ENCODE data around the gene TBC1D22A. TPM values are rescaled to one million over a fixed set of nuclear protein-coding genes. Genes with fewer than 3 reads are reported as not detected.

TBC1D22A gene
- total and polyA plus RNA-seq, 2 donors (not counting 3 experiments of a cell fraction or from before 2014, with no cell fraction given) = 26.1 to 32.4 TPM

GRCh38 chr22:46813816-46814597 lies 51.6 kb downstream of the TBC1D22A start:
- Histone ChIP-seq H3K9ac (replicated peaks; ENCODE audit: extremely low read depth, insufficient read depth, low read length) (no peak overlapping the region), H3K4me1 (ENCODE audit: control insufficient read depth, extremely low read depth, insufficient read depth, low read length) (peaks cover 24% of the 10 kb centered on the region), H3K79me2 (ENCODE audit: control insufficient read depth, insufficient read depth, low read length) (peaks cover 17% of the 10 kb centered on the region), H3K9me3 (replicated peaks; ENCODE audit: control insufficient read depth, insufficient read depth, low read length) (no peaks in the 10 kb centered on the region), H3K27me3 (ENCODE audit: control insufficient read depth in 2 of 2, insufficient read depth in 2 of 2, low read length in 2 of 2) (no peaks in the 10 kb centered on the region), H3K4me2 (ENCODE audit: insufficient read depth, low read length) (no peak overlapping the region), H3K9me1 (replicated peaks; ENCODE audit: control insufficient read depth, extremely low read depth, insufficient read depth, low read length) (no peaks in the 10 kb centered on the region), H3K36me3 (ENCODE audit: control insufficient read depth in 2 of 2, extremely low read depth in 1 of 2, insufficient read depth in 2 of 2, low read length in 2 of 2) (no peaks in the 10 kb centered on the region), H3K4me3 (replicated peaks in 1 of 3; ENCODE audit: insufficient read depth in 1 of 3, low read depth in 1 of 3, low read length in 3 of 3) (no peak overlapping the region), H4K20me1 (replicated peaks; ENCODE audit: control insufficient read depth, extremely low read depth, insufficient read depth, low read length) (no peaks in the 10 kb centered on the region), H2AFZ (ENCODE audit: low read depth, low read length) (no peak overlapping the region), H3K27ac (ENCODE audit: insufficient read depth, low read depth, low read length) (no peak overlapping the region)
- CTCF ChIA-PET = interaction anchor here (0.6 kb wide), 1 partner anchor 12 kb away, joined by 3 read pairs; no protein-coding TSS in a partner anchor
- DNase-seq (ENCODE audit: low read depth, low spot score) = peak; percentile 54
- dilution Hi-C loops (cut with MboI; ENCODE audit: extremely low pct_ligation_motif_present, low sequenced_read_pairs) = no loop called here
- BruUV-seq (replicated peaks) = no TSS peak
- intact Hi-C loops (cut with micrococcal nuclease) = no loop called here
- no peak for FAIRE-seq
- TF ChIP-seq JUN (IDR thresholded peaks at IDR 0.05; ENCODE audit: borderline replicate concordance, insufficient read depth, insufficient read length, low read depth) (no peak), POLR2A (IDR thresholded peaks at IDR 0.05; ENCODE audit: low read depth, low read length) (no peak), GATA2 (IDR thresholded peaks at IDR 0.05; ENCODE audit: insufficient read depth, insufficient read length, low read depth, low read length) (no peak), FOS (IDR thresholded peaks at IDR 0.05; ENCODE audit: borderline replicate concordance, insufficient read depth, low read length) (no peak), MYC (IDR thresholded peaks at IDR 0.05; ENCODE audit: low read depth, low read length) (no peak), POLR2AphosphoS5 (IDR thresholded peaks at IDR 0.05; ENCODE audit: insufficient read depth, low read depth, low read length) (no peak), MAX (IDR thresholded peaks at IDR 0.05; ENCODE audit: insufficient read depth, insufficient read length) (no peak), EZH2 (IDR thresholded peaks at IDR 0.05; ENCODE audit: borderline replicate concordance, low read depth, low read length, severe bottlenecking) (no peak), CTCF (IDR thresholded peaks at IDR 0.05; ENCODE audit: extremely low read depth in 1 of 2, insufficient read depth in 1 of 2, low read depth in 1 of 2, low read length in 2 of 2) (no peak)
- POLR2A ChIA-PET = no interaction called here
